Stimulated activated CD8-positive, alpha-beta memory T cell treated with anti-CD3 and anti-CD28 coated beads, Interleukin-12 subunit alpha, Interleukin-12 subunit beta, amount 100 ng/mL, for 1 hour (primary cell): ENCODE results near the gene MPRIP.
"Not testable (repeated sequence)": the region's sequence is repeated elsewhere in the genome, so short reads cannot be mapped to it uniquely, and the experiment has no call there.

Source experiments
- DNase-seq: peaks from one replicate; pipeline ENCODE4 v3.0.0-alpha.2; 2020; ENCODE audit warnings: low read depth

Gene MPRIP

DNA sequence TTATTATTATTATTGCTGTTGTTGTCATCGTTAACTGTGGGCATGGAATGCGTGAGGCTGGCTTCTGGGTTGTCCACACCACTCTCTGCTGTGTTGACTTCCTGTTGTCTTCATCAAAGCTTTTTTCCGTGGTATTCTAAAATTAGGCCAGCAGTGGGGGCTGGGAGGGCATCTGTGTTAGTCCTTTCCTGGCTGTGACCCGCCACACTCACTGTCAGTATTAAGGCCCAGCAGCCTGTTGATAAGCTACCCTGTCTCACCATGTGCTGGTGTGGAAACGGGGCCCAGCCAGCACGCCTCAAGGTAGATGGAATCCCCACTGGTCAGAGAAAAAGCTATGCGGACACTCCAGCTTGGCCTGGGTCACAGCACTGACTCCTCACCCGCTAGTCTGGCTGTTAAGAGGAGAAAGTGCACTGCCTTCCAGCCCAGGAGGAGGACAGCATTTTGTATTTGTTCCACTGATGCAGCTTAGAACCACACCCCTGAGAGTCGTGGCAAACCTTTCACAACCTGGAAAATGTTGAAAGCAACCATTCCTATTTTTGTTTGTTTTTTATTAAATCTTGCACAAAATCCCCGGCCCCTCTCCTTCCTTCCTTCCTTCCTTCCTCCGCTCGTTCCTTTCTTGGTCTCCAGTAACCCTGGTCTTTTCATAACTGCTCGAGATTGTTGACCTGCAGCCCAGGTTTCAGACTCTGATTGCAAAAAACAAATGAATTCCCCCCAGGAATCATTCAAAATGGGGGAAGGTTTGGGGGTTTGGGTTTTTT, 142.9 kb downstream of the MPRIP start:
- DNase-seq, result not testable (repeated sequence)

DNA sequence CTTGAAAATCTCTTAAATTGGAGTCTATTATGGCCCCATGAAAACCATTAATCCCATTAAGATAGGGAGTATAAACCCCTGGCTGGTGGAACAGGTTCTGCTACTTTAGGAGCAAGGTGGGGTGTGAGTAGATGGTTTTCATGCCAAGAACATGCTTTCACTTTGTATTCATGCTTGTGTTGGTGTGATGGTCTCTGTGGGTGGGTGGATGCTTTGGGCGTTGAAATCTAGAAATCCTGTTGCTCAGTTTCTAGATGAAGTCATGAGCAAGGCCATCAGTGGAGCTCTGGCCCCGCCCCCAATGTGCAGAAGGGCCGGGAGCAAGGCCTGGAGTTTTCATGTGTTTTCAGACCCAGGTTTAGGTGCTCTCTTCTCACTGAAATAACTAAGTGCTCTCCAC, 143.8 kb downstream of the MPRIP start:
- DNase-seq, result no peak

GRCh38 chr17:17186551-17187505, 144.6 kb downstream of the MPRIP start:
- DNase-seq, result no peak

- no peak for DNase-seq
Observed at GRCh38 chr17:17188586-17188985, 146.3 kb downstream of the MPRIP start.

DNA sequence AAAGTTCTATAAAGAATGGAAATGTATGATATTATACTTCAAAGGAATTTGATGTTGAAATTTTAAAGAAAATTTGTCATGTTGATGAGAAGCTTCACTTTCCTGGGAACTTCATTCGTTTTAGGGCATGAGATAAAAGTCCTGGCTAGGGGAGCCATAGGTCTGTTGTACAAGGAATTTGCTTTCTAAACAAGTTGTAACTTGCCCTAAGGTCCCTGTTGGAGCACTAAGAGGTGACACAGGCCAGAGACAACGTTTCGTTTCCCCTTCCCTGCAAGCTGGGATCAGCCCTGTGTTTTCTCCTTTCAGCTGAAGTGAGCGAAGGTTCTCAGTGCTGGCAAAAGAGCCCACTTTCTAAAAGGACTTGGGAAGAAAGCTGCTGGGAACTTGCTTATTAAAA, 147.3 kb downstream of the MPRIP start:
- DNase-seq, result no peak

DNA sequence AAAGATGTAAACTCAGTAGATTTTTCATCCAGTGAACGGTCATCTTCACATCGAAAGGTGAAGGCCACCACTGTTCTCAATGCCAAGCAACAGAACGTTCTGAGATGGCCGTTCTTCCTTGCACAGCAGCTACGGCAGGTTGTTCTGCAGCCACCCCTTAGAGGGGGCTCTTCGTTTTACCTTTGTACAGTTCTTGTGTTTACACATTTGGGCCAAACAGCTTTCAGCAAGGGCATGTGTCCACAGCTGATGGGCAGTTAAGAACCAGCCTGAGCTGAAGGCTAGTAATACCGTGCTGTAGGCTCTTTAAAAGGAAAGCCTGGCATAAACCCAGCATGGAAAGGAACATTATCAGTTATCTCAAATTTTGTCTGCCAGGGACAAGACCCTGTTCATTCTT, 147.9 kb downstream of the MPRIP start:
- DNase-seq, result no peak

DNA sequence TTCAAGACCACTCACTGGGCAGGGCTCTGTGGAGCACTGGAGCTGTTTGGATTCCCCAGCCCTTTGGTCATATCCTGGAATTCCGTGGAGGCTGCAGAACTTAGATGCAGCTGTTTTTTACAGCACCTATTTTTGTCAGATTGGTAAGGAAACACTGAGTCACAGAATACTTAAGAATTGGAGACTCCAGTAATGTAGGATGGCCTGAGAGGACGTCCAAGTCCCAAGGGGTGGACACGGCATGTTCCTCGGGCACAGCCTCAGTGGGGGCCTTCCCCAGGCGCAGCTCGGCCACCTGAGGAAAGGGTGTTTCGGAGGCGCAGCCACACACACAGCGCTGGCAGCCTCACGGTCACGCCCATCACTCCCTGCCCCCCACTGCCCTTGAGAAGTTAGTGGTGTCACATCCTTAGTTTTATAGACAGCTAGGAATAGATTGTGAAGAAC, 149.1 kb downstream of the MPRIP start:
- DNase-seq, result no peak

GRCh38 chr17:17191961-17192381, 149.7 kb downstream of the MPRIP start:
- DNase-seq, result no peak

DNA sequence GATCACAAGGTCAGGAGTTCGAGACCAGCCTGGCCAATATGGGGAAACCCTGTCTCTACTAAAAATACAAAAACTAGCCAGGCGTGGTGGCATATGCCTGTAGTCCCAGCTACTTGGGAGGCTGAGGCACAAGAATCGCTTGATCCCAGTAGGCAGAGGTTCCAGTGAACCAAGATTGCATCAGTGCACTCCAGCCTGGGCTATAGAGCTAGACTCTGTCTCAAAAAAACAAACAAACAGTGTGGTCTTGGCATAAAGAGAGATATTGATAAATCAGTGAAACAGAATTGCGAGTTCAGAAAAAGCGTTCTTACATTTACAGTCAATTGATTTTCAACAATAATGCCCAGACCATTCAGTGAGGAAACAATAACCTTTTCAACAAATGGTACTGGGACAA, 153.2 kb downstream of the MPRIP start:
- not testable (repeated sequence) for DNase-seq

GRCh38 chr17:17196776-17197175, 154.5 kb downstream of the MPRIP start:
- no peak for DNase-seq

DNA sequence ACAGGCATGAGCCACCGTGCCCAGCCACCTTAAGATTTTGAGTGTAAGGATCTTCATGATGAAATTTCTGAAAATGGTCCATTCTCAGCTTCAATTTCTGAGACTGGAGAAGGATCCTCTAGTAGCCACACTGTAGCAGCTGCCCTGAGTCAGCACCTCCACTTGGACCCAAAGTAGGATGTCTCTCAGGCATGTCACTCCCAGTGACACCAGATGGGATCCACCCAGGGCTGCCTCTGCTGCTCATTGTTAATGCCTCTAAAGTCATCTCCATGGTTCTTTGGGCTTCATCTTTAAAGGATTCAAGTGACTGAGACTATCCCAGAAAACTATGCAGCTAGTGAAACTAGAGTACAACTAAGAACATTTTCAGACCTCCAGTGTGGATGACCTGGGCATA, 156.0 kb downstream of the MPRIP start:
- no peak for DNase-seq

DNA sequence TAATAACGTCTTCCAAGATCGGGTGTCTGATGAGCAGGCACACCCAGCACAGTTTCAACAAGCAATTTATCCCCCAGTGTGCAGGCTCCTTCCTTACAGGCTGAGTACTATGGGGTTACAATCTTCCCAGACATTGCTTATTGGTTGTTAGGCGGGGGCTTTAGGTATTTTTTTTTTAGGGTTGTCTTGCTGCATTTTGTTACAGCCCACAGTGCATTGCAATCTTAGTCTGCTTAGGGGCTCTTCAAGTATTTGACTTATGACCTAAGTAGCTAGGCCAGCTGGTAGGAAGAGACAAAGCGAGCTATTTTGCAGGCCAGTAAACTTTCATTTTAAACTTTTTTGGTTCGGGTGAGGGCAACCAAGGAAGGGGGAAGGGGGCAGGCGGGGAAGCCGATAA, 158.1 kb downstream of the MPRIP start:
- DNase-seq, result no peak

DNA sequence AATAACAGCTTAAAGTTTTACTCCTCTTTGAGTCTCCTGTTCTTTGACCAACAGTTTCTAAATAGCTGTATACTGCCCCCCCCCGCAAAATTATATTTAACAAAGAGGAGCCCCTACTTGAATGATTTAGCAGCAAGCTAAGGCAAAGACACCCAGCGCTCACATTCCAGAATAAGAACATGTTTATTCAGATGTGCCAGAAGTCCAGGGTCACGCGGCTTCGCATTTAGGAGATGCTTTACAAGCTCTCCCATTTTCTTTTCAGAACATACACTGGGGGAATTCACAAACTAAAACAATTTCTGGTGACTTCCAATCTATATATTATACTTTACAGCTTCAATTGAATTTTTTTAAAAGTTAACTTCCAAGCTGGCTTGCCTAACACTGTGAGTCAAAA, 158.6 kb downstream of the MPRIP start:
- no peak for DNase-seq

GRCh38 chr17:17201271-17201670, 159.0 kb downstream of the MPRIP start:
- no peak for DNase-seq

- DNase-seq, result no peak
Observed at GRCh38 chr17:17201907-17202306, 159.7 kb downstream of the MPRIP start.

- no peak for DNase-seq
Observed at GRCh38 chr17:17203173-17203730, 161.0 kb downstream of the MPRIP start.

- no peak for DNase-seq
Observed at GRCh38 chr17:17204041-17204591, 161.9 kb downstream of the MPRIP start.

DNA sequence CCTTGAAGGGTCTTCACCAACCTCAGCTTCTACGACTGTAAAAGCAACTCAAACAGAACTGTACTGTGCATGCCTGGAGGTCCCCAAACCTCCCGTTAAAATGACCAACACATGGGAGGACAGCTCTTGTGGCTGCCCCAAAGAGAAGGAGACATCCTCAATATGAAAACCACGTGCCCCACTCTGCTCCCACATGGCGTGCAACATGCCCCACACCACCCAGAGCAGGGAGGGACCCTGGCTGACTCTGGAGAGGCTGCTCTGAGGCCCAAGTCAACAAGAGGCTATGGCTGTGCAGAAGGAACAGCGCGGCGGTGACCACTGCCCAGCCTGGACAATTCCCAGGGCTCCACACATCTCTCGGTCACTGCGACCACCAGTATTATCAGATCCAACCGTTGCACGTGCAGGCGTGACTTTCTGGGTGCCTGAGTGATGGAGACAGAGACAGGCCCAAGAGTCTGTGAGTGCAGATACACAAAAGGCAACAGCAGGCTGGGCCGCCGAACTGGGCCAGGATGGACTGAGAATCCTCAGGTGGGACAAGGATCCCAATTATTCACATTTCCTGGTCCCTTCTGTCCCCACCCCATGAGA, 162.5 kb downstream of the MPRIP start:
- no peak for DNase-seq

DNA sequence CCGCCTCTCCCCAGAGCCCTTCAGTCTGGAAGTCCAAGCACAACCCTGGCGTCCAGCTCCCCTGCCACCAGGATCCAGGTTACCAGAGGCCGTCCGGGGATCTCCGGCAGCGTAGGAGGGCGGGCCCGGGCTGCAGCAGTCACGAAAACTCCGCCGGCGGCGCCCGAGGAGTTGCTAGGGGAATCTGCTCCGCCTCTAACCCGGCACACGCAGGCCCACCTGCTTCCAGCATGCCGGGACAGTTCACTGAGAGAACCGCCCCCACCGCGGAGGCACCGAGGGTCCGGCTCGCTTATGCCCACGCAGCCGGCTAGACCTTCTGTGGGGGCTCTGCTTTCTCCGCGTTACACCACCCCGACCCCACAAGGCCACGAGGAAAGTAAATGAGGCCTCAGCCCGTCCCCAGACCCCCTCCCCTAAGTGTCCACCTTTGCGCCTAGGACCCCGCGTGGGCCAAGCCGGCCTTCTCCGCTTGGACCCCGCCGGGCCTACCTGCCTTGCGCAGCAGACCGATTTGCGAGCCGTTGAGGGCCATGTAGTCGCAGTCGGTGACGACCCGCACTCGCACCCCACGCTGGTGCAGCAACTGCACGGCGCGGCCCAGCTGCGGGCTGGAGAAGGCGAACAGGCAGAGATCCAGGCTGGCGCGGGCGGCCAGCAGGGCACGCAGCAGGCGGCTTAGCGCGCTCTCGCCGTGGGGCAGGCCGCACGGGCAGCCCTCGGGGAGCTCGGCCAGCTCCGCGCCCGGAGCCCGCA, 163.3 kb downstream of the MPRIP start:
- no peak for DNase-seq

GRCh38 chr17:17206124-17206912, 164.1 kb downstream of the MPRIP start, which contains the start of gene PLD6:
Gene PLD6 (minus strand): TSS chr17:17206333. CDS start chr17:17206286, 47 bp downstream.
- DNase-seq, result peak; percentile 72
